ENCODE results near the gene PSD4.

Gene PSD4

DNA sequence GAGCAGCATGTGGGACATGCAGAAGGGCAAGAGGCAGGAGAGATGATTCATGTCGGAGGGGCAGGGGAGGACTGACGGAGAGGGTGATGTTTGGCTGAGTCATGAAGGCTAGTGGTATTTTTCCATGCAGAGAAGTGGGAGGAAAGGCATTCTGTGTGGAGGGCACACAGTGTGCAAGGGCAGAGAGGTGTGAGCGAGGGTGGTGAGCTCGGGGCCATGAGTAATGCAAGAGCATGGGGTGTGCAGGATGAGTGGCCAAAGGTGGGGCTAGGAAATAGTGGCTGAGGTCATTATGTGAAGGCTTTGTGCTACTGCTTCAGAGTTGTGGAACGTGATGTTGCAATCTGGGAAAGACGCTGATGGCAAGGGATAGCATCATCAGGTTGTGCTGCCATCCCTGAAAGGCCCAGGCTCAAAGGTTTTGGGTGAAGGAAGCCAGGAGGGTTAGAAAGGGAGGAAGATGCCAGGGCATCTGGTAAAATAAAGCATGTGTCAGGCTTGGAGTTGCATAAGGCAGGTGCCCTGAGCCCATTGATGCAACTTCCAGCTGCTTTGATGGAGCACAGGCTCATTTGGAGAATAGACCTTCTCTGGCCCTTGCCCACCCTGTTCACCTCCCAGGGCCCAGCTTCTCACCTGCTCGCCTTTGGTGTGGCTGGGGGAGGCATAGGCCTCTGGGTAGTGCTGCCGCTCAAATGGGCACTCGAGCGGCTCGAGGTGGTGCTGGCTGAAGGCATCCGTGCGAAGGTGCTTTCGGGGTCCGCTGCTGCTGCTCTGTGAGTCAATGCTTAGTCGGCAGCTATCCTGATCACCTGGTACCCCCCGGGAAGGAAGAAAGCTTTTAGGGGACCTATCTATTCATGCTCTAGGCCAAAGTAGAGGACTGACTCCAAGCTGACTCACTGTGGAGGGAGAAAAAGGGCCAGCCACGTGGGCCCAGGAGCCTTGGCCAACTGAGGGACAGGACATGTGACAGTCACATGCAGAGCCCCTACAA is 67.4 kb downstream of the PSD4 start:
- peak; percentile 99 to 100 for DNase-seq

DNA sequence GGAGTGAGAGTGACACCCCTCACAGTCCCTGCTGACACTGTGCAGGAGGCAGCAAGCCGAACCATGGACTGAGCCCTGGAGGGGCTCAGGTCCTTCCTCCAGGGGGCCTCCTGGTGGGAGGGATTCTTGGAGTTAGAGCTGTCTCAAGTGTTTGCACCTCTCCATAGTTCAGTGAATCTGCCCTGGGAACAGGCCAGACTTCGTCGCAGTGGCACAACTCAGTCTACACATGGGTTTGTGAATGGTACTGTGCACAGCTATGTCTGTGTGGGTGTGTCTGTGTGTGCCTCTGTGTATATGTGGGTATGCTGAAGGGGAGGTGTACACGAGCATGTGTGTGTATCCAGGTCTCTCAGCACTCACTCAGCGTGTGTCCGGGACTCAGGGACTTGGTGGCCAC is 68.6 kb downstream of the PSD4 start:
- DNase-seq, result no peak

DNA sequence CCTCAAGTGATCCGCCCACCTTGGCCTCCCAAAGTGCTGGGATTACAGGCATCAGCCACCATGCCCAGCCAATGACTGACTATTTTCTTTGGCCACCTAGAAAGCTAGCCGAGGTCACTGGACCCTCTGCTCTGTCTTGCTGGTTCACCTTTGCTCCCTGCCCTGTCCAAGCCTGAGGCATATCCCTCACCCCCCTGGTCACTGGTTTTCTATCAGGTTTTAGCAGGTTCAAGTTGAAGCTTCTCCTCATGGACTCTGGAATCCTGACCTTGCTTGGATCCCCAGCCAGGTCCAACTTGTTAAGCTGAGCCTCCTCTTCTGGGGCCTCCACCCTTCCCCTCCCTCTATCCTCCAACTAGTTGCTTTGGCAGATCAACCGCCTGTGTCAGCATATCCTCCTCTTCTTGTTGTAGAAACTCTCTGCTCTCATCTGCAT is 71.5 kb downstream of the PSD4 start:
- no peak for DNase-seq

DNA sequence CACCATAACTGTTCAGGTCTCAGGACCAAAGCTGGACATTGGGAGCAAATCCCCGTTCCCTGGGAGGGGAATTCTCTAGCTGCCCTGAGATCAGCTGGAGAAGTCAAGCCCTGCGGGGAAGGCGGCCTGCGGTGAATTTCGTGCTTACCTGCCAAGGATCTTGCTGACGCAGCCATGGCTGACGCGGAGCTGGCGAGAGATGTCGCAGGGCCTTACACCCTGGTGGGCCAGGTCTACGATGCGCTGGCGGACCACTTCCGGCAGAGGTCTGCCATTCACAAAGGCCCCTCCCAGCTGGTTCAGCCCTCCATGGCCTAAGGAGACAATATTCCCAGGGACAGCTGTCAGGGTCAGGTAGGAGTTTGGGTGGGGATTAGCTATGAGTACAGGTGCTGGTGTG is 72.8 kb downstream of the PSD4 start:
- no peak for DNase-seq

DNA sequence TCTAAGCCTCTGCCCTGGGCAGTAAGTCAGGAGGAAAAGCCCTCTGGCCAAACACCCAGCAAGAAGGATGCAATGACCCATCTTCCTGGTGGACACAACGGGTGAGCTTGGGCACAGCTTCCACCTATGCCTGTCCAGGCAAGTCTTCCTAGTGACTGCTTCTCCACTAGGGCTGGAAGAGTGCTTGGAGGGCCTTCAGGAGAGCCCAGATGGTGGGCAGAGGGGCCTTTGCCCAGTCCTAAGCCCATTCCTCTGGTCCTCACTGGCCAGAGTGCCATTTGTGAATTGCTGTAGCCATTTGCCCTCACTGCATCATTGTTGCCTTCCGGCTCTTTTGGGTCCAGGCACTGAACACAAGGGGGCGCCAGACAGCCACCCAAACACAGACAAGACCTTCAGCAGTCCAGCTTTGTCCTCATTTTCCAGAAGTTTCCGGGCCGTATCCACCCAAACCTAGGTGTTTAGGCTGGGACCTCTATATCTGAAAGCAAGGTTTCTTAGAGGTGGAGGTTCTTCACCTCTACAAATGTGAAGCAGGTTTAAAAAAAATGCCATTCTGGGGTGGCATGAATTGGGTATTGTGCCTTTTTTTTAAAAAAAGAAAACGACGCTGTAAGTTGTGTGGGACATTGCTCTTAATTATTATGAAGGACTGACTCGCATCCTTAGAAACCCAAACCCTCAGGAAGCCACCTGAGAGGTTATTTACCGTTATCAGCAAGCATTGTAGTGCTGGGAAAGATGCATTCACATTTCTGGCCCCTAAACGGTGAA is 75.4 kb downstream of the PSD4 start:
- DNase-seq, result peak in 1 of 2 experiments; percentile 61

DNA sequence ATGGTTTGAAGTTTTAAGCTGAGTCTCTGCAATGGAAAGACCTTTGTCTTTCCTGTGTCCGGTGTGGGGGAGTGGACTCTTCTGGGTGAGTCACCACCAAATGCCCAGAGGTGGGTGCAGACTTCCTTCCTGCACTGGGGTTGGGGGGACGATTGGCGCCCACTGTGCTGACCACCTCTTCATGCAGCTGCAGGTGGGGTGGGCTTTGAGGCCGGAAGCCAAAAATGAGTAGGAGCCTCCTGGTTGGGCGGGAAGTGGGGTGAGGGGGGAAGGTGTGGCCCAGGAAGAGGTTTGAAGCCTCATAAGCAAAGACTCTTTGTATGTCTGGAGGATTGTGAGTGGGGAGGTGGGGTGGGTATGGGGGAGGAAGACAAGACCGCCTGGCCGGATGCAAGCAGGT is 77.3 kb downstream of the PSD4 start:
- no peak for DNase-seq

DNA sequence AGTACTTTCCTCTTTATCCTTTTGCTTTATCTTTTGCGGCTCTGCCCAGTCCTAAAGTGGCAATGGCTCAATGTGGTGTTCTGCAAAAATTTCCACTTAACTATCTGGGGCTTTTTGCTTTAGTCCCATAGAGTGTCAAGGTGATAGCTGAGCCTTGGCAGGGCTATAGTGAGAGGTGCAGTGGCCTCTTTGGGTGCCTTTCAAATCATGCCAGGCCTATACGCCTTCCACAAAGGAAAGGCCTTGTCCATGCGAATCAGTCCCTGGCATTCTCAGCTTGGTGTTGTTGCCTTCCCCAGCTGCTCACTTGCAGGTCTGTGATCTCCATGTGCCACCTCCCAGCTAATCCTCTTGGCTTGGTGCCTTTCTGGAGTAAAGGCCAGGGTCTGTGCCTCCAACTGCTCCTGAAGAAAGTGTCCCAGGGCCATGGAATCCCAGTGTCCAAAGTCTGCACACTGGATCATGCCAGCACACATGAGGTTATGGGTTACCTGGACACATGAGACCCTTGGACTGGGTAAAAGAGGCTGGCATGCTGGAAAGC is 78.3 kb downstream of the PSD4 start:
- DNase-seq, result no peak

DNA sequence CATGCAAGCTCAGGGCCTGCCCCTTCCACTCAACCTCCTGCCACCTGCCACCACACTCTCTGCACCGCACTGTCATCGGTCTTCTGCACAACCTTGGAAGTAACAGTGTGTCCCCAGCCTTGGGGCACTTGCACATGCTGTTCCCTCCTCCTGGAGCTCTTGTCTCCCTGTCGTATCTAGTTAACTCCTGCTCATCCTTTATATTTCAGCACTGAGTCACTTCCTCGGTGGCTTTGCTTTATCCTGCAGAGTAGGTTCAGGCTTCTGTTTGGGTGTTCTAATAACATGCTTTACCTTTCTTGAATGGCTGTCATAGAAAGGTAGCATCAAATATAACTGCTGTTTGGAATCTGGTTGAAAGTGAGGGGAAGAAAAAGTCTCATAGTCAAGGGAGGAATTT is 79.7 kb downstream of the PSD4 start:
- no peak for DNase-seq

DNA sequence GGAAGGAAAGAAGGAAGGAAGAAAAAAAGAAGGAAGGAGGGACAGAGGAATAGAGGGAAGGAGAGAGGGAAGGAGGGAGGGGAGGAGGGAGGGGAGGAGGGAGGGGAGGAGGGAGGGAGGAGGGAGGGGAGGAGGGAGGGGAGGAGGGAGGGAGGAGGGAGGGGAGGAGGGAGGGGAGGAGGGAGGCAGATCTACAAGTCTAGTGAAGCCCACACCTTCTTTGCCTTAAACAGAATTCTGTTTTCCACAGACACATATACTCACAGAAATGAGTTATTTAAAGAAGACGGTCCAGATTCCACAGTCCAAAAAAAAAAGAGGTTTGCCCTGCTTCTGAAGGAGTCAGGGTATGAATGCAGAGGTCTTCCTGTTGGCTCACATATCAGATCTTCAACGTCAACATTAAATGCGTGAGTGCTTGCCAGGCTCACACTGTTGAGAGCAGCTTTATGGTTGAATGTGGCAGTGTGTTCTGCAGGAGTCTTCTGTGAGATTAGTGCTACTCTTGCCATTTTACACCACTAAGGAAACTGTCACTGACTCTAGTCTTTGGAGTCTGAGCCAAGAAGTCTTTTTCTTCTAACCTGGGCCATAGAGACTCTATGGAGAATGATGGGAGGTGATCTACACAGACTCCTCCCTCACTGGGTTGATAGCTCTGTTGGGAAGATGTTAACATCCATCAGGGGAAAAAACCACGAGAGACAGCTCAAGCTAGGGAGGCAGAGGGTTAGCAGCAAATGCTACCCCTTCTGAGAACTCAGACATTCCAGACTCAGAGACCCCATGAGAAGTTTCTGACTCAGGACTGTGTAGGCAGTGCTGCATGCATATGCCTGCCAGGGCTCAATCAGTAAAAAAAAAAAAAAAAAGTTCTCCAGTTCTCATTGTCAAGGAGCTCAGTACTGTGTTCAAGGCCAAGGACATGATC is 81.6 kb downstream of the PSD4 start:
- DNase-seq, result no peak

DNA sequence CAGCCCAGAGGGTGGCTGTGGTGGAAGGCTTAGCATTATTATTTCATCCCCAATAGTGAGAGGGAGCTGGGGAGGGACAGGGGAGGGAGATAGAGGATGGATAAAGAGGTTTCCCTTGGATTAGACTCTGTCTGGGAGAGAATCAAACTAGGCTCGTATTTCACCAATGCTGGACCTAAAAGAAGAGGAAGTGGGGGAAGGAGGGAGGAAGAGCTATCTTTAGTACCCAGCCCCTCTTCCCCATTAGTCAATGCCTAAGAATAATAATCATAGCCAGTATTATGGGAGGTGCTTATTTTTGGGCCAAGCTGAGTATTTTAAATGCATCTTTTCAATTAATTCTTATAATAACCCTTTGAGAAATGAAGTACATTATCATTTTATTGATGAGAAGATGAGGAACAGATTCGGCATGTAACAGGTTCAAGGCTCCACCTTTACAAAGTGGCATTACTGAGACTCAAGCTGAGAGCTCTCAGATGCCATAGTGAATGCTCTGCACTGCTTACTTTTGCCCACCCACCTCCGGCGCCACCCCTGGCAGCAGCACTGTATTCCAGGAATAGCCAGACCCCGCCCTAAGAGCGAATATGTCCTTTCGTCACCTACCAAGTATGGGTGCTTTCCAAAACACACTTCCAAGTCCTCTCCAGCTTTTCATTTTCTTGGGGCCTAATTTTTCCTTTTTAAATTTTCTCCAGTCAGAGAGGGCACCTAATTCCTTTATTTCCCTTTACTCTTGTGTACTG is 83.9 kb downstream of the PSD4 start:
- no peak for DNase-seq

DNA sequence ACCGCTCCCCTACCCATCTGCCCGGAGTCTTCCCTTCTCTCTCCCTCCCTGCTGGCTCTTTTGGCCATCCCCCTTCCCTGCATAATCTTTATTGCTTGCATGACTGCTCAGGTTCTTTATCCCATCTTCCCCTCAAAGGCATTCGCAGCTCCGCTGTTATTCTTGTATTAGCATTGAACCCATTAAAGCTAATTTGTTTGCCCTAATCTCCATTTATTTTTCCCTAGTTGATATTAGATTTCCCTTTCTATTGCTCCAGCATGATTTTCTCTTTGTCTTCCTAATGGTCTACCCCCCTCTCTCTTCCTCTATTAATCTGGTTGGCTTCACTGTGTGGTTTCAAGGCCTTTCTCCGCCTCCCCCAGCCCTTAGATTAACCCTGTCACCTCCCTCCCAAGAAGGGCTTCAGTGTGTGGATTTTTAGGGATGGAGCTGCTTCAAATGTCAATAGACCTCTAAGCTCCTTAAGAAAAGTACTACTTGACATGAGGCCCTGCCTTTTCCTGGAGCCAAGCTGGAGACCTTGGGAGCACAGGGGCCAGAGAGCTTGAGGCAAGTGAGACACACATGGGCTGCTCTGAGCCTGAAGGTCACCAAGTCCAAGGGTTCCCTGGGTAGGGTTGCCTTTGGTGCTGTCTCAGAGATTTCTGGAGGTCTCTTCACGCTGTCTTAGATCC is 84.8 kb downstream of the PSD4 start:
- no peak for DNase-seq

Data from SW 1271 (cell line).